Measurements from ENCODE around the gene ANKRD28. TPM values are rescaled to one million over a fixed set of nuclear protein-coding genes. Genes with fewer than 3 reads are reported as not detected.
"Not testable (repeated sequence)": the region's sequence is repeated elsewhere in the genome, so short reads cannot be mapped to it uniquely, and the experiment has no call there.

ANKRD28 gene
- total RNA-seq, 1 experiment from 2014 or later, result 113 TPM

DNA sequence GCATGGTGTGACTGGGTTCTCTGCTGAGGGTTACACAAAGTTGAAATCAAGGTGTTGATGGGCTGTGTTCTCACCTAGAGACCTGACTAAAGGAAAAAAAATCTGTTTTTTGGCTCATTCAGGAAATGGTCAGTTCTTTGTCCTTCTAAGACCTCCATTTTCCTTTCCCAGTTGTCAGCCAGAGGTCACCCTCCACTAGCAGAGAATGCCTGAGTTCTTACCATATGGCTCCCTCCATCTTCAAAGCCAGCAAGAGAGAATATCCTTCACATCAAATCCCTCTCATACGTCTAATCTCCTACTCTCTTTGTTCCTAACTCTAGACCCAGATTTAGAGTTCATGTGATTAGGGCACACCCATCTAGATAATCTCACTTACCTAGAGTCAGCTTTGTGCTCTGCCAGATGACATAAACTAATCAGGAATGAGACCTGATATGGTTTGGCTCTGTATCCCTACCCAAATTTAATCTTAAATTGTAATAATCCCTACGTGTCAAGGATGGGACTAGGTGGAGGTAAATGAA lies 19.4 kb downstream of the ANKRD28 start:
- H2AFZ ChIP-seq (ENCODE audit: low read length), result no peak overlapping the region
- H3K9me3 ChIP-seq (ENCODE audit: low read length), result no peaks in the 10 kb centered on the region
- H3K9me2 ChIP-seq (replicated peaks; ENCODE audit: insufficient read depth, low read length), result no peaks in the 10 kb centered on the region
- no peak overlapping the region for H3K4me3 ChIP-seq (ENCODE audit: low read length)
- DNase-seq, result no peak
- H3K79me2 ChIP-seq (ENCODE audit: low read length), result peaks cover 99% of the 10 kb centered on the region
- peaks cover 13% of the 10 kb centered on the region; the same call in 1 of the 2 replicates for H3K36me3 ChIP-seq (ENCODE audit: insufficient read depth, low read length)
- no peaks in the 10 kb centered on the region for H4K20me1 ChIP-seq (ENCODE audit: insufficient read depth, low read depth, low read length)
- peaks cover 16% of the 10 kb centered on the region for H3K4me1 ChIP-seq (ENCODE audit: low read length)
- no peak overlapping the region for H3K9ac ChIP-seq (ENCODE audit: low read length)
- H3K27me3 ChIP-seq (ENCODE audit: low read length), result no peaks in the 10 kb centered on the region
- no peak overlapping the region for H3K27ac ChIP-seq (ENCODE audit: low read length)
- H3K4me2 ChIP-seq (ENCODE audit: low read depth, low read length, poor library complexity, severe bottlenecking), result no peak overlapping the region

DNA sequence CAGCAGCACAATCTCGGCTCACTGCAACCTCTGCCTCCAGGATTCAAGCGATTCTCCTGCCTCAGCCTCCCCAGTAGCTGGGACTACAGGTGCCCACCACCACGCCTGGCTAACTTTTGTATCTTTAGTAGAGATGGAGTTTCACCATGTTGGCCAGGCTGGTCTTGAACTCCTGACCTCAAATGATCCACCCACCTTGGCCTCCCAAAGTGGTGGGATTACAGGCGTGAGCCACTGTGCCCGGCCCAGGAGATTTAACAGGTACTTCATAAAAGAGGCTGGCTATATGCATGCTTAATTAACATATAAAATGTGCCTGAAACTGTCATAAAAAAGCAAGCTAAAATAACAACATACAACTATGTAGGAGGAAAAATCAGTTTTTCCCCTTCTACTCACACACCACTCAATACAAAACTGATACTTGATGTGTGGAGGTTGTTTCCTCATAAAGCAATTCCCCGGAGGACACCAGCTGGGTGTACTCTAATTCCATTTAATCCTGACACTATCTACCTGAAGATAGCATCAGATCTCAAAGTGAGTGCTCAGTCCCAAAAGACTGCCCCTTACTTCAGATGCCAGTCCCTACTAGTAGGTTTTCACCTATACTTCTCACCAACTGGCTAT lies 22.7 kb downstream of the ANKRD28 start:
- H3K9me2 ChIP-seq (replicated peaks; ENCODE audit: insufficient read depth, low read length); H2AFZ ChIP-seq (ENCODE audit: low read length); H4K20me1 ChIP-seq (ENCODE audit: insufficient read depth, low read depth, low read length); H3K4me3 ChIP-seq (ENCODE audit: low read length); H3K9me3 ChIP-seq (ENCODE audit: low read length); DNase-seq; H3K9ac ChIP-seq (ENCODE audit: low read length); H3K27me3 ChIP-seq (ENCODE audit: low read length): not testable (repeated sequence)
- H3K79me2 ChIP-seq (ENCODE audit: low read length), result peaks cover 96% of the 10 kb centered on the region
- peak overlapping the region; percentile 30 for H3K4me2 ChIP-seq (ENCODE audit: low read depth, low read length, poor library complexity, severe bottlenecking)
- peaks cover 13% of the 10 kb centered on the region; the same call in 1 of the 2 replicates for H3K36me3 ChIP-seq (ENCODE audit: insufficient read depth, low read length)
- peaks cover 17% of the 10 kb centered on the region for H3K4me1 ChIP-seq (ENCODE audit: low read length)
- peak overlapping the region; percentile 14; the same call in 1 of the 2 replicates for H3K27ac ChIP-seq (ENCODE audit: low read length)

DNA sequence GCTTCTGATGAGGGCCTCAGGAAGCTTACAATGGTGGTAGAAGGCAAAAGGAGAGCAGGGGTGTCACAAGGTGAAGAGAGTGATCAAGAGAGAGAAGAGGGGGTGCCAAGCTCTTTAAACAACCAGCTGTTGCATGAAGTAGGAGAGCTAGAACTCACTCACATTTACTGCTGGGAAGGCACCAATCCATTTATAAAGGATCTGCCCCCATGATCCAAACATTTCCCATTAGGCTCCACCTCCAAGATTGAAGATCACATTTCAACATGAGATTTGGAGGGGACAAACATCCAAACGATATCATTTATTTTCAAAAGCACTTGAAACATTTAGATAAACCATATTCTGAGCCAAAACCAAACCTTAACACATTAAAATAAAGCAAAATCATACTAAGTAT lies 26.3 kb downstream of the ANKRD28 start:
- H2AFZ ChIP-seq (ENCODE audit: low read length), result no peak overlapping the region
- no peaks in the 10 kb centered on the region for H3K9me3 ChIP-seq (ENCODE audit: low read length)
- H3K4me1 ChIP-seq (ENCODE audit: low read length), result peaks cover 29% of the 10 kb centered on the region
- H3K79me2 ChIP-seq (ENCODE audit: low read length), result peaks cover 95% of the 10 kb centered on the region
- no peaks in the 10 kb centered on the region for H3K9me2 ChIP-seq (replicated peaks; ENCODE audit: insufficient read depth, low read length)
- H3K4me2 ChIP-seq (ENCODE audit: low read depth, low read length, poor library complexity, severe bottlenecking), result no peak overlapping the region
- peaks cover 4% of the 10 kb centered on the region; the same call in 1 of the 2 replicates for H3K36me3 ChIP-seq (ENCODE audit: insufficient read depth, low read length)
- no peak overlapping the region for H3K27ac ChIP-seq (ENCODE audit: low read length)
- H3K27me3 ChIP-seq (ENCODE audit: low read length), result no peaks in the 10 kb centered on the region
- DNase-seq, result no peak
- H3K9ac ChIP-seq (ENCODE audit: low read length), result no peak overlapping the region
- H4K20me1 ChIP-seq (ENCODE audit: insufficient read depth, low read depth, low read length), result no peaks in the 10 kb centered on the region
- no peak overlapping the region for H3K4me3 ChIP-seq (ENCODE audit: low read length)

DNA sequence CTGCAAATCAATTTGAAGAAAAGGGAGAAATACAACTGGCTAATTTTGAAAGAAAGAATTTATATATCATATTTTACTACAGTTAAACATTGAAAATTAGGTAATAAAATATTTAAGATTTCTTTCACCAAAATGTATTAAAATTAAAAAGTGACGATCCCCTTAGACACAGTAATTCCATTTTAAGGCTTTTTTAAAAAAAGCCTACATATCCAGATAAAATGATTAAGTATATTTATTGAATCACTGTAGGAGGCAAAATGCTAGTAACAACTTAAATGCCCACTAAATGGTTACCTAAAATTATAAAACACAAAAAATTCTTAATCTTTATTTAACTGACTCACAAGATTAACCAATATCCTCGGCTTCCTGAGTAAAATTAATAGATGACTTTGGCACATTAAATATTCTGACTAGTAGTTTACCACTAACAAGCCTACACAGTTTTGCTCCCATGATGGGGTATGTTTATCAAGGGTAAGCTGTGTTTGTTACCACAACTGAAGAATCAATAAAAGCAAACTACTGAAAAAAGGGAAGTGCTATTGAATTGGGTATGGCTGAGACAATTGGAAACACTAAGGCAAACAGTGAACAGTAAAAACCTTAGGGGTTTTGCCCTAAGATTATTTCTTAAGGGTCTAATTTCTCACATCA lies 28.4 kb downstream of the ANKRD28 start:
- Histone ChIP-seq H3K4me2 (ENCODE audit: low read depth, low read length, poor library complexity, severe bottlenecking) (no peak overlapping the region), H3K9ac (ENCODE audit: low read length) (no peak overlapping the region), H3K9me2 (replicated peaks; ENCODE audit: insufficient read depth, low read length) (no peaks in the 10 kb centered on the region), H3K36me3 (ENCODE audit: insufficient read depth, low read length) (peaks cover 8% of the 10 kb centered on the region; the same call in 1 of the 2 replicates), H3K4me1 (ENCODE audit: low read length) (peaks cover 13% of the 10 kb centered on the region; the same call in 1 of the 2 replicates), H3K27me3 (ENCODE audit: low read length) (no peaks in the 10 kb centered on the region), H3K27ac (ENCODE audit: low read length) (no peak overlapping the region), H2AFZ (ENCODE audit: low read length) (no peak overlapping the region), H3K4me3 (ENCODE audit: low read length) (no peak overlapping the region), H4K20me1 (ENCODE audit: insufficient read depth, low read depth, low read length) (no peaks in the 10 kb centered on the region), H3K9me3 (ENCODE audit: low read length) (no peaks in the 10 kb centered on the region), H3K79me2 (ENCODE audit: low read length) (peaks cover 83% of the 10 kb centered on the region)
- no peak for DNase-seq

DNA sequence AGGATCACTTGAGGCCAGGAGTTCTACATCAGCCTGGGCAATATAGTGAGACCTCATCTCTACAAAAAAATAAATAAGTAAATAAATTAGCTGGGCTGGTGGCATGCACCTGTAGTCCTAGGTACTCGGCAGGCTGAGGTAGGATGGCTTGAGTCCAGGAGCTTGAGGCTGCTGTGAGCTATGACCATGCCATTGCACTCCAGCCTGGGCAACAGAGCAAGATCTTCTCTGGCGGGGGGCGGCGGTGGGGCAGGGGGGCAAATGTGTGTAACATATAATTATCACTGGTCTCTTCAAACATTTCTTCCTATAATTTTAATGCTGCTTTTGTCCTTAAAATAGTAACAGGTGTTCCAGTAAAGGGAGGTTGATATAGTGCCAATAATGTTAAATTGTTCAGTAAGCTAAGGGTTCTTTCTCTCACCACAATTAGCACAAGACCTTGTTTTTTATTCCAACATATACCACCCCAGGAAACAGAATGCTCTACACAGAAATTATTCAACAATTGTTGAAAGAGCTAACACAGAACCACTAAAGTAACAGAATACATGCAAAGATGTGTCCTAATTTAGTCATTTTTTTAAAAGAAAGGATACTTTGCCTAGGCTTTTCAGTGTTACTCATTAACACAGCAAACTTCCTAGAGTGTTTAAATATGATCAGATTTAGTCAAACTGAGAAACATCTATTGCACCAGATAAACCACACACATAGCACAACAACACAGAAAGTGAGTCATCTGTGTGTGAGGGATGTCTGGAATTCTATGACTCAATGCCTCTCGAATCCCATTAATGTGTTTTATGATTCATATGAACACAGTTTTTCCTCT lies 29.1 kb downstream of the ANKRD28 start:
- Histone ChIP-seq H3K9me2 (replicated peaks; ENCODE audit: insufficient read depth, low read length) (no peaks in the 10 kb centered on the region), H3K4me3 (ENCODE audit: low read length) (no peak overlapping the region), H2AFZ (ENCODE audit: low read length) (no peak overlapping the region), H3K27ac (ENCODE audit: low read length) (no peak overlapping the region), H3K79me2 (ENCODE audit: low read length) (peaks cover 79% of the 10 kb centered on the region), H4K20me1 (ENCODE audit: insufficient read depth, low read depth, low read length) (no peaks in the 10 kb centered on the region), H3K27me3 (ENCODE audit: low read length) (no peaks in the 10 kb centered on the region), H3K9ac (ENCODE audit: low read length) (no peak overlapping the region), H3K36me3 (ENCODE audit: insufficient read depth, low read length) (peaks cover 7% of the 10 kb centered on the region; the same call in 1 of the 2 replicates), H3K4me1 (ENCODE audit: low read length) (peaks cover 13% of the 10 kb centered on the region; the same call in 1 of the 2 replicates), H3K4me2 (ENCODE audit: low read depth, low read length, poor library complexity, severe bottlenecking) (no peak overlapping the region), H3K9me3 (ENCODE audit: low read length) (no peaks in the 10 kb centered on the region)
- no peak for DNase-seq

DNA sequence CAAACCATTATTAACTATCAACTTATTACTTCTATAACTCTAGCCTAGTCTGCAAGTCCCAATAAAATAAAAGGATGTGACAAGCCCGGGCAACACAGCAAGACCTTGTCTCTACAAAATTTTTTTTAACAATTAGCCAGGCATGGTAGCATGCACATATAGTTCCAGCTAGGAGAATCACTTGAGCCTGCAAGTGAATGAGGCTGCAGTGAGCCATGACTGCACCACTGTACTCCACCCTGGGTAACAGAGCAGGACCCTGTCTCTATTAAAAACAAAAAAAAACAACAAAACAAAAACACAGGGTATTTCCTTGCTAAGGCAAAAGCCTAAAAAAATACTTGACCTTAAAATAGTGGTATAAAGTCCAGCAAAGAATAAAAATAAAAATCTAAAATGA lies 31.4 kb downstream of the ANKRD28 start:
- H2AFZ ChIP-seq (ENCODE audit: low read length), result no peak overlapping the region
- no peak overlapping the region for H3K4me3 ChIP-seq (ENCODE audit: low read length)
- DNase-seq, result no peak
- H3K79me2 ChIP-seq (ENCODE audit: low read length), result peaks cover 68% of the 10 kb centered on the region
- peaks cover 13% of the 10 kb centered on the region; the same call in 1 of the 2 replicates for H3K4me1 ChIP-seq (ENCODE audit: low read length)
- no peaks in the 10 kb centered on the region for H3K27me3 ChIP-seq (ENCODE audit: low read length)
- no peaks in the 10 kb centered on the region for H3K9me2 ChIP-seq (replicated peaks; ENCODE audit: insufficient read depth, low read length)
- H3K36me3 ChIP-seq (ENCODE audit: insufficient read depth, low read length), result peaks cover 7% of the 10 kb centered on the region; the same call in 1 of the 2 replicates
- H4K20me1 ChIP-seq (ENCODE audit: insufficient read depth, low read depth, low read length), result no peaks in the 10 kb centered on the region
- no peak overlapping the region for H3K4me2 ChIP-seq (ENCODE audit: low read depth, low read length, poor library complexity, severe bottlenecking)
- H3K9me3 ChIP-seq (ENCODE audit: low read length), result no peaks in the 10 kb centered on the region
- H3K27ac ChIP-seq (ENCODE audit: low read length), result no peak overlapping the region
- H3K9ac ChIP-seq (ENCODE audit: low read length), result no peak overlapping the region

DNA sequence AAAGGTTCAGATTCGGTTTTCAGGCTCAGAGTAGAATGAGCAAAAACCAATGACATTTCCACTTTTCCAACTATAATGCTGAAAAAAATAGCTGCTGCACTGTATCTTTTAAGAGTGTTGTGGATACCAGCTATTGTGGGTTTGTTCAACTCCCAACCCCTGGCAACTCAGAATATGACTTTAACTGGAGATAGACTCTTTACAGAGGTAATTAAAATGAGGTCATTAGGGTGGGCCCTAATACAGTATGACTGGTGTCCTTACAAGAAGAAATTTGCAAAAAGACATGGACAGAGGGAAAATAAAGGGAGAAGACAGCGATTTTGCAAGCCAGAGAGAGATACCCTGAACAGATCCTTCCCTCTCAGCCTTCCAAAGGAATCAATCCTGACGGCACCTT lies 39.5 kb downstream of the ANKRD28 start:
- Histone ChIP-seq H3K4me3 (ENCODE audit: low read length) (no peak overlapping the region), H3K79me2 (ENCODE audit: low read length) (peaks cover 79% of the 10 kb centered on the region), H3K9ac (ENCODE audit: low read length) (no peak overlapping the region), H3K4me1 (ENCODE audit: low read length) (no peaks in the 10 kb centered on the region), H2AFZ (ENCODE audit: low read length) (no peak overlapping the region), H3K27ac (ENCODE audit: low read length) (no peak overlapping the region), H3K36me3 (ENCODE audit: insufficient read depth, low read length) (peaks cover 13% of the 10 kb centered on the region; the same call in 1 of the 2 replicates), H3K9me2 (replicated peaks; ENCODE audit: insufficient read depth, low read length) (no peaks in the 10 kb centered on the region), H4K20me1 (ENCODE audit: insufficient read depth, low read depth, low read length) (no peaks in the 10 kb centered on the region), H3K27me3 (ENCODE audit: low read length) (no peaks in the 10 kb centered on the region), H3K9me3 (ENCODE audit: low read length) (no peaks in the 10 kb centered on the region), H3K4me2 (ENCODE audit: low read depth, low read length, poor library complexity, severe bottlenecking) (no peak overlapping the region)
- no peak for DNase-seq

DNA sequence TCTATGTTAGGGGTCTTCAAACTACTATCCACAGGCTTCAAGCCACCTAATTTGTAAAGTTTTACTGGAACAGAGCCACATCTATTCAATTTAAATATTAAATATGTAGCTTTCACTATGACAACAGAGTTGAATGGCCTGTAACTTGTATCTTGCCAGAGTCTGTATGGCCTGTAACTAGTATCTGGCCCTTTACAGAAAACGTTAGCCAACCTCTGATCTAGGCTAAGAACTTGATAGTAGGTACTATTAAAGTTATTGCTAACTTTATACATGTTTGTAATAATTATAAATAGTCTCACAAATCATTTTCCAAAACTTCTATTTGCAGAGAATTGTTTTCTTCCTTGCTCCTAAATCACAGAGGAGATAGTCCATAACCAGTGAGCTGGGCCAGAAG lies 40.0 kb downstream of the ANKRD28 start:
- Histone ChIP-seq H2AFZ (ENCODE audit: low read length) (no peak overlapping the region), H3K36me3 (ENCODE audit: insufficient read depth, low read length) (peaks cover 13% of the 10 kb centered on the region; the same call in 1 of the 2 replicates), H3K27me3 (ENCODE audit: low read length) (no peaks in the 10 kb centered on the region), H3K9me3 (ENCODE audit: low read length) (no peaks in the 10 kb centered on the region), H3K4me3 (ENCODE audit: low read length) (no peak overlapping the region), H3K79me2 (ENCODE audit: low read length) (peaks cover 82% of the 10 kb centered on the region), H3K4me1 (ENCODE audit: low read length) (no peaks in the 10 kb centered on the region), H4K20me1 (ENCODE audit: insufficient read depth, low read depth, low read length) (no peaks in the 10 kb centered on the region), H3K9me2 (replicated peaks; ENCODE audit: insufficient read depth, low read length) (no peaks in the 10 kb centered on the region), H3K27ac (ENCODE audit: low read length) (no peak overlapping the region), H3K4me2 (ENCODE audit: low read depth, low read length, poor library complexity, severe bottlenecking) (no peak overlapping the region), H3K9ac (ENCODE audit: low read length) (no peak overlapping the region)
- no peak for DNase-seq

Measured in Karpas-422 (cell line).